Measurements from ENCODE around the gene ADIRF.

DNA sequence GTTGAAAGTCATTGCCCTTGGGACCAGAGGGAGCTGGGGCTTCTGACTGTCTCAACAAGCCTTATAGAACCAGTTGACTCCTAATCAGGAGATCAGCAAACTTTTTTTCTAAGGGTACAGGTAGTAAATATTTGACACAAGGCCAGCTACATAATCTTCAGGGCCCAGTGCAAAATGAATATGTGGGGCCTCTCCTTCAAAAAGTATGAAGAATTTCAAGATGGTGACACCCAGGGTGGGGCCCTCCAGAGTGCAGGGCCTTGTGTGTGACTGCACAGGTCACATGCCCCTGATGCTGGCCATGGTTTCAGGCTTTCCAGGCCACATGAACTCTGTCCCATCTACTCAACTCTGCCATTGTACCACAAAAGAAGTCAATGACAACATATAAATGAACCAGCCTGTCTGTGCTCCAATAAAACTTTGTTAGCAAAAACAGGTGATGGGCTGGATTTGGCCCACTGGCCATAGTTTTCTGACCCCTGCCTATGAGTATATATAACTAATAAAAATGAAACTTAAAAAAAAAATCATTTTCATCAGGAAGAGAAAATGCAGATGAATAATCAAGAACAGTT, 17.0 kb upstream of the ADIRF start:
- TF ChIP-seq, protein P1, sequence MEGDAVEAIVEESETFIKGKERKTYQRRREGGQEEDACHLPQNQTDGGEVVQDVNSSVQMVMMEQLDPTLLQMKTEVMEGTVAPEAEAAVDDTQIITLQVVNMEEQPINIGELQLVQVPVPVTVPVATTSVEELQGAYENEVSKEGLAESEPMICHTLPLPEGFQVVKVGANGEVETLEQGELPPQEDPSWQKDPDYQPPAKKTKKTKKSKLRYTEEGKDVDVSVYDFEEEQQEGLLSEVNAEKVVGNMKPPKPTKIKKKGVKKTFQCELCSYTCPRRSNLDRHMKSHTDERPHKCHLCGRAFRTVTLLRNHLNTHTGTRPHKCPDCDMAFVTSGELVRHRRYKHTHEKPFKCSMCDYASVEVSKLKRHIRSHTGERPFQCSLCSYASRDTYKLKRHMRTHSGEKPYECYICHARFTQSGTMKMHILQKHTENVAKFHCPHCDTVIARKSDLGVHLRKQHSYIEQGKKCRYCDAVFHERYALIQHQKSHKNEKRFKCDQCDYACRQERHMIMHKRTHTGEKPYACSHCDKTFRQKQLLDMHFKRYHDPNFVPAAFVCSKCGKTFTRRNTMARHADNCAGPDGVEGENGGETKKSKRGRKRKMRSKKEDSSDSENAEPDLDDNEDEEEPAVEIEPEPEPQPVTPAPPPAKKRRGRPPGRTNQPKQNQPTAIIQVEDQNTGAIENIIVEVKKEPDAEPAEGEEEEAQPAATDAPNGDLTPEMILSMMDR (IDR thresholded peaks at IDR 0.05 in 8 of 11, conservative IDR thresholded peaks at IDR 0.05 in 3 of 11), result no peak
- TF ChIP-seq POLR2A (IDR thresholded peaks at IDR 0.05), result no peak

Measured in spleen (tissue), 7 donors.